HG02763 (cell line): ENCODE data around the gene EFNA3.
A peak's percentile ranks its signal among the peaks of the same experiment; 100 is the strongest.

Experiments
- ATAC-seq: cut with Tn5 transposase; IDR thresholded peaks from one replicate; pipeline ENCODE4 v1.9.1; 2021; ENCODE audit warnings: mild to moderate bottlenecking, moderate library complexity; ENCODE audit not compliant: unreplicated experiment

The EFNA3 gene

DNA sequence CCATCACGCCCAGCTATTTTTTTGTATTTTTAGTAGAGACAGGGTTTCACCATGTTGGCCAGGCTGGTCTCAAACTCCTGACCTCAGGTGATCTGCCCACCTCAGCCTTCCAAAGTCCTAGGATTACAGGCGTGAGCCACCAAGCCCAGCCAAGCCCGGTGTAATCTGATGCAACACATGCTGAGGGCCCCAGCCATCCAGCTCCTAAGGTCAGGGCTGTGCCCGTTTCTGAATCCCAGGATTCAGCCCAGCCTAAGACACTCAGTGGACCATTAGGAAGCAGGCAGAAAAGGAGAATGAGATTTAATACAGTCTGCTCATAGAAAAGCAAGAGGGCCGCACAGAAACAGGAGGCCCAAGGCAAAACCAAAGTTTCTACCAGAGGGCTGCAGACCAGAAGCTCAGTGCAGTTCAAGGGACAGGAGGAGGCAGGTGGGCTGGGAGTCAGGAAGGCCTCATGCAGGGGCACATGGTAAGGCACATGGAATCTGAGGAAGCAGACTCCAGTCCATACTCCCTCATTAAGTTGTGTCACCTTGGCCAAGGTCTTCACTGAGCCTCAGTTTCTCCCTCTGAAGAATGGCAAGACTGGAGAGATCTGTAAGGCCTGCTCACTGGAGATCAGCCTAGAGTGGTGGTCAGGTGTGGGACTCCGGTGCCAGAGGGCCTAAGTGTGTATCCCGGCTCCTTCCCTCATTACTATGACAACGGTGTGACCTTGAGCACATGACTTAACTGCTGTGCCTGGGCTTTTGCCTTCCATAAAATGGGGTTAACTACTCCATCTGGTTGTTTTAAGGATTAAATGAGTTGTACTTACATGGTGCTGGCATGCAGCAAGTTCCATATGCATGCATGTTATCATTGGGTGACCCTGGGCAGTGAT lies 29.9 kb upstream of the EFNA3 start:
- no peak for ATAC-seq

- ATAC-seq = no peak
These were observed 28.7 kb upstream of the EFNA3 start for GRCh38 chr1:155049651-155050559.

DNA sequence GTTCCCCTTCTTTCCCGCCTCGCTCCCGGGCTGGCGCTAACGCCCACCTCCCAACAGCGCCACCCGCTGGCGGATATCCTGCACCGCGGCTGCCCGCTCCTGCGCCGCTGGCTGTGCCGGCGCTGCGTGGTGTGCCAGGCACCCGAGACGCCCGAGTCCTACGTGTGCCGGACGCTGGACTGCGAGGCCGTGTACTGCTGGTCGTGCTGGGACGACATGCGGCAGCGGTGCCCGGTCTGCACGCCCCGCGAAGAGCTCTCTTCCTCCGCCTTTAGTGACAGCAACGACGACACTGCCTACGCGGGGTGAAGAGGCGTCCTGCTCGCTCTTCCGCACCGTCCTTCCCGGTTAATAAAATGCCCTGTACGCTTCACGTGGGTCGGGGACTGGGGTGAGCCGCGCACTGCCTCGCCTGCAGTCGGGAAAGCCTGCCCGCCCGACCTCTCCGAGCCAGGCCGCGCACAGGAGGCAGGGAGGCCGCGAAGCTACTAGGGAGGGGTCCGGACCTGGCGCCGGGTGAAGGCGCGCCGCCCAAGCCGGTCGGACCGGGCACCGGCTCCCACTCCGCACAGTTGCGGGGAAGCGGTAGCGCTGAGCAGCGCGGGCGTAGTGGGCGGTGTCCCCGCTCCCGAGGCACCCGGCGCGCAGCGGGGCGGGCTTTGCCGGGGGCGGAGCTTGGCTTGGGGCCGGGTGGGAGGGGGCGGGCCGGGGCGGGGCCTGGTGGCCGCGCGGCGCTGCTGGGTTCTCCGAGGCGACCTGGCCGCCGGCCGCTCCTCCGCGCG lies 27.9 kb upstream of the EFNA3 start, which contains the start of gene ADAM15:
ADAM15 (plus strand) TSS at position 757 of the 782 bp plus-strand sequence. CDS start 71 bp downstream, outside the sequence.
- ATAC-seq = peak; percentile 59

DNA sequence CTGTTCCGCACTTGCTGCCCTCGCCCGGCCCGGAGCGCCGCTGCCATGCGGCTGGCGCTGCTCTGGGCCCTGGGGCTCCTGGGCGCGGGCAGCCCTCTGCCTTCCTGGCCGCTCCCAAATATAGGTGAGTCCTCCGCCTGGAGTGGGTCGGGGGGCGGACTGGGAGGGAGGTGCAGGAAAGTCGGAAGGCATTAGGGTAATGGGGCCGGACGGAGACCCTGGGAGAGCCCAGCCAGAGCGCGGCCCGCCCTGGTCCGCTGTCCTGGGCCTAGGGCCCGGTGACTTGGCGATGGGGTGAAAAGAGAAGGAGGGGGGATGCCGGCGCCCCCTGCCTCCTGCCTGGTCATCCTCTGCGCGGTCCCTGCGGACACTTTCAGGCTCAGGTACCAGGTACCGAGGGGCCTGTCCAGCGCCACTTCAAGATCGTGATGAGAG lies 27.3 kb upstream of the EFNA3 start:
- no peak for ATAC-seq

GRCh38 chr1:155051777-155052398 lies 26.7 kb upstream of the EFNA3 start:
- ATAC-seq = peak; percentile 8

DNA sequence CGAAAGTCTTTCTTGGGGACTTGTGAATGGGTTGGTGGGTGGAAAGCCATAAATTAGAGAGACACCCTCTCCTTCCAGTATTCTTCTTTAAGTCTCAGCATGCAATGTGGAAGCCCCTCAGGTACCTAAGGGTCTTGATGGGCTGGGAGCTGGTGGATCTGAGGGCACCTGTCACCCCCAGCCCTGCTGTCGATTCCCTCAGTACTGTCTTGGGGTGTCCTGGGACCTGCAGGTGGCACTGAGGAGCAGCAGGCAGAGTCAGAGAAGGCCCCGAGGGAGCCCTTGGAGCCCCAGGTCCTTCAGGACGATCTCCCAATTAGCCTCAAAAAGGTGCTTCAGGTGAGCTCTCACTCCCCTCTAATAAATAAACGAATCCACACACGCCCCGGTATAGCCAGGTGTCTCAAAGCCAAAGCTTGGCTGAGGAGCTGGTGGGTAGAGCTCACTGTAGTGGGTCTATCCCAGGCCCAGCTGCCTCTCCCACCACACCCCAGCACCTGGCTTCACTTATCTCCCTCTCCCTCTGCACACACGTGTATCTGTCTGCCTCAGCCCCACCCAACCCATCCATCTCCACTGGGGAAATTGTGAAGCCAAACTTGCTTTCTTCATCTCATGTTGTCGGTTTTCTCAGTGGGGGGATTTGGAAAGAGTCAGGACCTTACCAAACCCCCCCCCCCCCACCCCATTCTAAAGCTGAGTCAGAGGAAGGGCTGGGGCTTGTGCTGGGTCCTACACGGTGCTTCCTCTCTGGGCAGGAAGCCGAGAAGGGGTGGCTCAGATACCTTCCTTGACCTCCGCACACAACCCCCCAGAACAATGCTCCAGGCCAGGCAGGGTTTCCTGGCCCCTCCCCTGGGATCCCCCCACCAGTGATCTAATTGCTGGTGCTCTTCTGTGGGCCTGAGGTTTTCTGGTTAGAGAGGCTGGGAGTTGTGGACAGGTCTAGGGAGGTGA lies 25.9 kb upstream of the EFNA3 start:
- no peak for ATAC-seq

- ATAC-seq = no peak
These were observed 25.0 kb upstream of the EFNA3 start for GRCh38 chr1:155053531-155054105.

DNA sequence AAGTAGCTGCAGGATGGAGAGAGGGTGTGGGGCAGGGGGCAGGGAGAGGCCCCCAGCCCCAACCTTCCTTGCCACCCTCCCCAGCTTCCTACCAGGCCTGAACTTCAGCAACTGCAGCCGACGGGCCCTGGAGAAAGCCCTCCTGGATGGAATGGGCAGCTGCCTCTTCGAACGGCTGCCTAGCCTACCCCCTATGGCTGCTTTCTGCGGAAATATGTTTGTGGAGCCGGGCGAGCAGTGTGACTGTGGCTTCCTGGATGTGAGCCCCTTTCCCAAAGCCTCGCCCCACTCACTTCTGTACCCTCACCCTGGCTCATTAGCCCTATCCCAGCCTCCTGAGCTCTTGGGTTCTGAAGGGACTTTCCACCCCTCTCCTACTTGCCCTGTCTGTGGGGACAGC lies 21.5 kb upstream of the EFNA3 start:
- no peak for ATAC-seq

- no peak for ATAC-seq
These were observed 20.8 kb upstream of the EFNA3 start for GRCh38 chr1:155057788-155058211.

GRCh38 chr1:155060736-155061135 lies 17.9 kb upstream of the EFNA3 start:
- ATAC-seq = no peak

DNA sequence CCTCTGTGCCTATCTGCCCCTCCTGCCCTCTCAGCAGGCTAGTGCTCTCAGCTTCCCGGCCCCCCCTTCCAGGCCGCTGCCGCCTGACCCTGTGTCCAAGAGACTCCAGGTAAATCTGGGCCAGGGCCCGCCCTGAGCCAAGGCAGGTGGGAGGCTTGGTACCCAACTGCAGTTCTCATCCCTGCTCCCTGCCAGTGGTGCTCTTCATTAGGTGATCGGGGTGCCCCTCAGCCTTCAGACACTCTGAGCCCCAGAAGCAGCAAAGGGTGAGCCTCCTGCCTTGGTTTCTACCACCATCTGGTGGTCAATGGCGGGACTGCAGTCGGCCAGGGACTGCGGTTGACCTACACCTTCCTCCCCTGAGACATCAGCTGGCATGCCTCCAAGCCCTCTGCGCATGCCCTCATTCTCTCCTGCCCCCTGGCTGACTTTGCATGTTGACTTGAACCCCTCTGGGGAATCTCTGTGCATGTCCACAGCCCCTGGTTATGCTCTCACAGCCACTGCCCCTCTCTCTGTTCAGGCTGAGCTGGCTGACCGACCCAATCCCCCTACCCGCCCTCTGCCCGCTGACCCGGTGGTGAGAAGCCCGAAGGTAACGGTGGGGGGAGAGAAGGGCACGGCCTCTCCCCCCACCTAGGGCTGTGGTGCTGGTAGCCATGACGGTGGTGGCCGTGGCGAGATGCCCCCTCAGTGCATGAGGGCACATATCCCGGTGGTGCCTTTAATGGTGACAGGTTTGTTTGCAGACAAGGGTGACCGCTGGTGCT lies 17.1 kb upstream of the EFNA3 start:
- ATAC-seq = peak; percentile 45

DNA sequence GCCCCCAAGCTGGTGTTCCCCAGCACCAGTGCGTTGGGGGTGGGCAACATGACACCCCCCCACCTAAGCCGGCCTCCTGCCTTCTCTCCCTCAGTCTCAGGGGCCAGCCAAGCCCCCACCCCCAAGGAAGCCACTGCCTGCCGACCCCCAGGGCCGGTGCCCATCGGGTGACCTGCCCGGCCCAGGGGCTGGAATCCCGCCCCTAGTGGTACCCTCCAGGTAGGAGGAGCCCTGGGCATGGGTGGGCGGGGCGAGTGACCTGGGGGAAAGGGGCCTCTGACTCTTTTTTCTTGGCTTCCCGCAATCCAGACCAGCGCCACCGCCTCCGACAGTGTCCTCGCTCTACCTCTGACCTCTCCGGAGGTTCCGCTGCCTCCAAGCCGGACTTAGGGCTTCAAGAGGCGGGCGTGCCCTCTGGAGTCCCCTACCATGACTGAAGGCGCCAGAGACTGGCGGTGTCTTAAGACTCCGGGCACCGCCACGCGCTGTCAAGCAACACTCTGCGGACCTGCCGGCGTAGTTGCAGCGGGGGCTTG lies 16.4 kb upstream of the EFNA3 start:
- ATAC-seq = no peak

DNA sequence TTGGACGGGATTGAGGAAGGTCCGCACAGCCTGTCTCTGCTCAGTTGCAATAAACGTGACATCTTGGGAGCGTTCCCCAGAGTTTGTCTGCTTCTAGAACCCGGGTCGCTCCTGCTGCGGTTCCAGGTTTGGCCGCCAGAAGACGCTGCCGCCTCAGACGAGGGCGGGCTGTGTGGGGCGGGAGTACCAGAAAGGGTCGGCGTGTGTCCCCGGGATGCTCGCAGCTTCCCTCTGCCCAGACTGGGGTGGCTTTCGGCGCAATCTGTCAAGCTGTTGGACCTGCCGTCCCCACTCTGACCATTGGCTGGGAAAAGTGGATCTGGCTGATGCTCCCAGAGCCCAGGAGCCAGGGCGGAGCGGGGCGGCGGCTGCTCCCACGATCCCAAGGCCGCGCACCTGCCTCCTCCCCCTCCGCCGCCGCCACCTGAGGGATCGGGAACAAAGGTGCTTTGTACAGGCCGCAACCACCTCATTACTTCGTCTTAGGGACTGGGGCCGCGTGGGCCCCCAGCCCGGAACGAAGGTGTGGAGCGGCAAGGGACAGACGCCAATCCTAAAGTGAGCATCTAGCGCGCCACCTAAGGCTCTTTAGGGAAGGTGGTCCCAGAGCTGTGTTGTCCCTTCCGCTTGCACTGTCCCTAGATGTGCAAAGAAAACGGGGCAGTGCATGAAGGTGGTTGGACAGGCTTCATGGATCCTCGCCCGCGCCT lies 15.8 kb upstream of the EFNA3 start:
- no peak for ATAC-seq

- peak; percentile 79 for ATAC-seq
These were observed 15.0 kb upstream of the EFNA3 start, which contains the start of gene EFNA4 for GRCh38 chr1:155063550-155064110. Gene EFNA4 (plus strand): TSS chr1:155063740. CDS start chr1:155063824, 84 bp downstream.

GRCh38 chr1:155064111-155064831 lies 14.4 kb upstream of the EFNA3 start:
- ATAC-seq = no peak

- ATAC-seq = no peak
These were observed 13.7 kb upstream of the EFNA3 start for GRCh38 chr1:155064832-155065429.
